Measurements from ENCODE around the gene LRFN5. TPM values are rescaled to one million over a fixed set of nuclear protein-coding genes. Genes with fewer than 3 reads are reported as not detected.

Gene LRFN5
- total and polyA plus RNA-seq, 2 of the 8 experiments (the other 6 are each of a cell fraction or from before 2014, with no cell fraction given) = 0.85 to 4.7 TPM

DNA sequence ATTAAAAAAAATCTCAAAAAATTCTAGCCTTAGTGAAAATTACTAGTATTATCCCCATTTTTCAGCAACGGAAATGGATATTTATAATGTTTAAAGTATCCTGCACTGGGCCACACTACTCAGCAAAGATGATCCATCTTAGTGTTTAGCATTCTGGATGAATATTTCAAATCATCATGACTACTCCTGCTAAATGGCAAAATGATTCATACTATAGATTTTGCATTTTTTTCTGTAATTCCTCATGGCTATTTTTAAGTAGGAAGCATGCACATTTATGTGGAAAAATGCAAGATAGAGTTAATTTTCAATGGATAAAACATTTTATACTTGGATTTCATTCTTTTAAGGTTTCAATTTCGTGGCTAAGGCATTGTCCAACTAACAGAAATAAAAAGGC, 59.6 kb downstream of the LRFN5 start (continued):
- TF ChIP-seq SP2 (IDR thresholded peaks at IDR 0.05; ENCODE audit: low read length) = no peak
- no peak for TF ChIP-seq SAP30 (IDR thresholded peaks at IDR 0.05; ENCODE audit: insufficient read depth, insufficient replicate concordance, low read length)
- no peak for TF ChIP-seq TAF1 (IDR thresholded peaks at IDR 0.05; ENCODE audit: low read depth, low read length)
- no peak for TF ChIP-seq CREB1 (IDR thresholded peaks at IDR 0.05)
- no peak for TF ChIP-seq GABPA (IDR thresholded peaks at IDR 0.05; ENCODE audit: borderline replicate concordance, insufficient read depth, low read length)

All from H1 (cell line).